Stomach (tissue), 4 donors: Measurements from ENCODE around the gene CPE.

ENCODE experiments used
- EP300 ChIP-seq: sonication (generic); formaldehyde crosslinking; IDR thresholded peaks from one replicate; pipeline ENCODE4 v1.6.1; 2017; ENCODE audit warnings: antibody characterized with exemption
- POLR2A ChIP-seq, 4 donors: fragments of 450-650 bp; IDR thresholded peaks; one replicate each; pipeline ENCODE4 v1.6.1; 2016; ENCODE audit warnings: antibody characterized with exemption in 4 of 4, control low read depth in 2 of 4, mild to moderate bottlenecking in 1 of 4, moderate library complexity in 1 of 4
- TF ChIP-seq, protein P1 (sequence below), 7 experiments: fragments of 450-650 bp in 4 of 7; fragments of 200-600 bp in 3 of 7; sonication (generic) in 3 of 7; IDR thresholded peaks; one replicate each; pipeline ENCODE4 v1.5.1; 2016 to 2019; ENCODE audit warnings: antibody characterized with exemption in 7 of 7, control low read depth in 2 of 7, mild to moderate bottlenecking in 1 of 7

DNA sequence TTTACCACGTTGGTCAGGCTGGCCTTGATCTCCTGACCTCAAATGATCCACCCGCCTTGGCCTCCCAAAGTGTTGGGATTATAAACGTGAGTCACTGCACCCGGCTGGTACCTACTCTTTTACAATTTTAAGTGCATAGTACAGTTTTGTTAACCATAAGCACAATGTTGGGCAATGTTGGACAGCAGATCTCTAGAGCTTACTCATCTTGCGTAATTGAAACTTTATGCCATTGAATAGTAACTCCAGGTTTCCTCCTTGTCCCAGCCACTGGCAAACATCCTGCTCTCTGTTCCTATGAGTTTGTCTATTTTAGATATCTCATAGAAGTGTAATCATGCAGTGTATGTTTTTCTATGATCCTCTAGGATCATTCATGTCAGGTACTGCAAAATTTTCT, 9.3 kb upstream of the CPE start:
- TF ChIP-seq POLR2A (IDR thresholded peaks at IDR 0.05) (no peak), EP300 (no peak)
- TF ChIP-seq, protein P1, sequence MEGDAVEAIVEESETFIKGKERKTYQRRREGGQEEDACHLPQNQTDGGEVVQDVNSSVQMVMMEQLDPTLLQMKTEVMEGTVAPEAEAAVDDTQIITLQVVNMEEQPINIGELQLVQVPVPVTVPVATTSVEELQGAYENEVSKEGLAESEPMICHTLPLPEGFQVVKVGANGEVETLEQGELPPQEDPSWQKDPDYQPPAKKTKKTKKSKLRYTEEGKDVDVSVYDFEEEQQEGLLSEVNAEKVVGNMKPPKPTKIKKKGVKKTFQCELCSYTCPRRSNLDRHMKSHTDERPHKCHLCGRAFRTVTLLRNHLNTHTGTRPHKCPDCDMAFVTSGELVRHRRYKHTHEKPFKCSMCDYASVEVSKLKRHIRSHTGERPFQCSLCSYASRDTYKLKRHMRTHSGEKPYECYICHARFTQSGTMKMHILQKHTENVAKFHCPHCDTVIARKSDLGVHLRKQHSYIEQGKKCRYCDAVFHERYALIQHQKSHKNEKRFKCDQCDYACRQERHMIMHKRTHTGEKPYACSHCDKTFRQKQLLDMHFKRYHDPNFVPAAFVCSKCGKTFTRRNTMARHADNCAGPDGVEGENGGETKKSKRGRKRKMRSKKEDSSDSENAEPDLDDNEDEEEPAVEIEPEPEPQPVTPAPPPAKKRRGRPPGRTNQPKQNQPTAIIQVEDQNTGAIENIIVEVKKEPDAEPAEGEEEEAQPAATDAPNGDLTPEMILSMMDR (IDR thresholded peaks at IDR 0.05) = no peak
